Peyer's patch (tissue), 4 donors: Measurements from ENCODE around the gene LIMCH1.

Experiments used
- POLR2A ChIP-seq, 2 donors: fragments of 450-650 bp; IDR thresholded peaks; one replicate each; pipeline ENCODE4 v1.5.1; 2017; ENCODE audit warnings: antibody characterized with exemption in 2 of 2, mild to moderate bottlenecking in 2 of 2, moderate library complexity in 2 of 2
- TF ChIP-seq, protein P1 (sequence below), 6 experiments: fragments of 450-650 bp in 4 of 6; fragments of 200-600 bp in 2 of 6; sonication (generic) in 1 of 6; IDR thresholded peaks; one replicate each; pipeline ENCODE4 v1.5.1; 2017 to 2019; ENCODE audit warnings: antibody characterized with exemption in 6 of 6, mild to moderate bottlenecking in 3 of 6, moderate library complexity in 1 of 6

DNA sequence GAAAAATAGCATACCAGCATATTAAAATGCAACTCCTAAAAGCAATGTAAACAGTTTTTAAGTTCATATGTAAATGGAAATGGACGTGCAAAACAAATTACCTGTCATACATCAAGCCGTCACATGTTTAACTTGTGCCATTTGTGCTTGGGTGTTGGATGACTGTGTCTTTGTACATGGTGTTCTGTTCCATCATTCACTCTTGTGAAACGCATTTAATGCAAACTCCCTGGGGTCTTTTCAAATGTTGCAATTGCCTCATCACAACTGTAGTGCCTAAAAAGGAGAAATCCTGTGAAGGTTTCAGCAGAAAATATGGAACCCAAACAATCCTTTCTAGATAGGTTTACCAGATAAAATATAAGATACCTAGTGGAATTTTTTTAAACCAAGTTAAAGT lies 158.2 kb downstream of the LIMCH1 start:
- TF ChIP-seq, protein P1, sequence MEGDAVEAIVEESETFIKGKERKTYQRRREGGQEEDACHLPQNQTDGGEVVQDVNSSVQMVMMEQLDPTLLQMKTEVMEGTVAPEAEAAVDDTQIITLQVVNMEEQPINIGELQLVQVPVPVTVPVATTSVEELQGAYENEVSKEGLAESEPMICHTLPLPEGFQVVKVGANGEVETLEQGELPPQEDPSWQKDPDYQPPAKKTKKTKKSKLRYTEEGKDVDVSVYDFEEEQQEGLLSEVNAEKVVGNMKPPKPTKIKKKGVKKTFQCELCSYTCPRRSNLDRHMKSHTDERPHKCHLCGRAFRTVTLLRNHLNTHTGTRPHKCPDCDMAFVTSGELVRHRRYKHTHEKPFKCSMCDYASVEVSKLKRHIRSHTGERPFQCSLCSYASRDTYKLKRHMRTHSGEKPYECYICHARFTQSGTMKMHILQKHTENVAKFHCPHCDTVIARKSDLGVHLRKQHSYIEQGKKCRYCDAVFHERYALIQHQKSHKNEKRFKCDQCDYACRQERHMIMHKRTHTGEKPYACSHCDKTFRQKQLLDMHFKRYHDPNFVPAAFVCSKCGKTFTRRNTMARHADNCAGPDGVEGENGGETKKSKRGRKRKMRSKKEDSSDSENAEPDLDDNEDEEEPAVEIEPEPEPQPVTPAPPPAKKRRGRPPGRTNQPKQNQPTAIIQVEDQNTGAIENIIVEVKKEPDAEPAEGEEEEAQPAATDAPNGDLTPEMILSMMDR (IDR thresholded peaks at IDR 0.05), result no peak
- no peak for TF ChIP-seq POLR2A (IDR thresholded peaks at IDR 0.05)
